HG02981 (cell line): ENCODE measurements around the gene SHISA4.
"Not testable (repeated sequence)": the region's sequence is repeated elsewhere in the genome, so short reads cannot be mapped to it uniquely, and the experiment has no call there.

ENCODE experiments used
- ATAC-seq: cut with Tn5 transposase; IDR thresholded peaks from one replicate; pipeline ENCODE4 v1.9.1; 2021; ENCODE audit warnings: mild to moderate bottlenecking, moderate library complexity; ENCODE audit not compliant: unreplicated experiment

The SHISA4 gene

GRCh38 chr1:201925981-201926645, 37.4 kb downstream of the SHISA4 start:
- ATAC-seq: no peak

- no peak for ATAC-seq
Observed at GRCh38 chr1:201928266-201928665, 39.6 kb downstream of the SHISA4 start.

GRCh38 chr1:201930137-201930536, 41.4 kb downstream of the SHISA4 start:
- ATAC-seq: no peak

- ATAC-seq: no peak
Observed at GRCh38 chr1:201930803-201931202, 42.1 kb downstream of the SHISA4 start.

GRCh38 chr1:201933840-201934430, 45.2 kb downstream of the SHISA4 start:
- no peak for ATAC-seq

GRCh38 chr1:201937624-201938213, 49.0 kb downstream of the SHISA4 start:
- ATAC-seq: no peak

GRCh38 chr1:201938440-201939035, 49.8 kb downstream of the SHISA4 start:
- ATAC-seq: no peak

- ATAC-seq: no peak
Observed at GRCh38 chr1:201939148-201939547, 50.5 kb downstream of the SHISA4 start.

- no peak for ATAC-seq
Observed at GRCh38 chr1:201939574-201939973, 50.9 kb downstream of the SHISA4 start.

- not testable (repeated sequence) for ATAC-seq
Observed at GRCh38 chr1:201940316-201940715, 51.6 kb downstream of the SHISA4 start.

- no peak for ATAC-seq
Observed at GRCh38 chr1:201941420-201942128, 52.9 kb downstream of the SHISA4 start.

GRCh38 chr1:201942129-201942495, 53.4 kb downstream of the SHISA4 start:
- ATAC-seq: no peak
